ENCODE data around the gene SORCS2. TPM values are rescaled to one million over a fixed set of nuclear protein-coding genes. Genes with fewer than 3 reads are reported as not detected.

Gene SORCS2
- total RNA-seq, 1 donor from 2014 or later, result 4.9 TPM

DNA sequence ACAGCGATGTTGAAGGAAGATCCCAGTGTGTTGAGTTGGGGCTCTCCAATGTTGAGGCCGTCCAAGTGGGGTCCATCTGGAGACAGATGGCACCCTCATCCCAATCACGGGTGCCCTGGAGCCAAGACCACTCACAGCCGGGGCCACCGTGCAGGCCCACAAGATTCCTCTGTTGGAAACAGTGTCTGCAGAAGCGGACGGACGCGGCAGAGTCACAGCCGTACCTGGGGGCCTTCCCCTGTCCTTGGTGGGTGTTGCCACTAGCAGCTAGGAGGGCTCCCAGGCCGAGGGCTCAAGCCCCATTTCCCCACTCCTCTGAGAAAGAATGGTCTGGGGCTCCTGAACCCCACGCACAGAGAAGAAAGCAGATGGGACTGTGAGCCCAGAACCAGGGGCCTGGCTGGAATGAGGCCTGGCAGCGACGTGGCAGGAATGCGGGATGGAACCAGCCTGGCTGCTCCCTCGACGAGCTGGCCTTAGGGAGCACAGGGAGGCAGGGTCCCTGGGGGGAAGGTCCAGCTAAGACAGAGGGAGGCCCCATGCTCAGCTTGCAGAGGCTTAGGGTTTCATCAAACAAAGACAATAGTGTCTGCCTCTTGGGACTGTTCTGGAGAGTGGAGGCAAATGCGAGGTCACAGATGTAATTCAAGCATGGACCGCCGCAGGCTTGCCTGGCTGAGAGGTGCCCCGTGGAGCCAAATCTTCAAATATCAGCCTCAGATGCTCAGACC, 518.4 kb downstream of the SORCS2 start:
- FAIRE-seq (no peak), DNase-seq (ENCODE audit: low spot score in 2 of 2) (no peak)

DNA sequence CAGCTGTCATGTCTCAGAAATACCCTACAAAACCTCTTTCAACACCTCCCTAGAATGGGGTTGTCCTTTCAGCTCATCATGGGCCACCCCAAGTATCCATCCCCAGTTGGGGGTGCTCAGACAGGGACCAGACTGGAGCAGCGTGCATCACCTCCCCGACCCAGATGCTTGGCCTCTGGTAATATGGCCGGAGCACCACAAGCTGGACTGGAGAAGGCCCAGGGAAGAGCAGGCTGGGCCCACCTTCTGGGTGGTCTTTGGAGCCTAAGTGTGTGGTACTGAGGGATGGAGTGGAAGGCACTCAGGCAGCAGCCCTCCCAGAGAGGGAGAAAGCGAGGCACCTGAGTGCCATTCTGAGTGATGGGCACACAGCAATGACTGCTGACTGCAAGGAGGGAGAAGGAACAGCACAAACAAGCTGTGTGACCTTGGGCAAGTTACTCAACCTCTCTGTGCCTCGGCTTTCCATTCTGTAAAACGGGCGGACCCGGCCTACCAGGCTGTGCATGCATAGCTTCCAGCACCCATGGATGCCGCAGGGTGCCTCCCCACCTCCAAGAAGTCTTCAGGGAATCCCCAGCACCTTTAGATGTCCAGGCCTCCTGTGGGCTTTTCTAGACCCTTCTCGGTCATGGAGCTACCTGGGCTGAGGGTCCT, 519.1 kb downstream of the SORCS2 start:
- FAIRE-seq, result no peak
- no peak for DNase-seq (ENCODE audit: low spot score in 2 of 2)

DNA sequence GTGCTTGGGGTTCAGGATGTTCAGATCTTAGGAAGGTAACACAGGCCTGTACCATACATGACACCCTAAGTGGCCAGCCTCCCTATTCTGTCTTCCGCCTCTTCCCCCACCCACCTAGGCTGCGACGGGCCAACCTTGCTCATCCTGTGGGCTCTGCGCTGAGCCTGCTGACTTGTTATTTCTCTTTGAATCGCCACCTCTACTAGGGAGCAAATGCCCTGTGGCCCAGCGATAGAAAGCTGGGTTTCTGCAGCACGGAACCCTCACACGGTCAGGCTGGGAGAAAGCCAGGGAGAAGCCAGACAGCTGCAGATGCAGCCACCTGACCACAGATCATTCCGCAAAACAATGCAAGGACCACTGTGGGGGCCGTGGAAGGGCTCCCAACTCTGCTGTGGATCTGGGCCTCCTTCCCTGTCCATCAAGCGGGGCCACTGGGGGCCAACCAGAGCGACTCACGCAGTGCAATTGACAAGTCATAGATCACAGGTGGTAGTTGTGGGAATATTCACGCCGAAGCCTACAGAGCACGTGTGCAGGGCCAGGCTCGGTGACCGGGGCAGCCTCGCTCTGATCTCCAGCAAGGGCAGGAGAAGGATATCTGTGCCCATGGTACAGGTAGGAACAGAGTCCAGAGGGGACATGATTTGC, 519.8 kb downstream of the SORCS2 start:
- DNase-seq (ENCODE audit: low spot score in 2 of 2) (no peak), FAIRE-seq (no peak)

DNA sequence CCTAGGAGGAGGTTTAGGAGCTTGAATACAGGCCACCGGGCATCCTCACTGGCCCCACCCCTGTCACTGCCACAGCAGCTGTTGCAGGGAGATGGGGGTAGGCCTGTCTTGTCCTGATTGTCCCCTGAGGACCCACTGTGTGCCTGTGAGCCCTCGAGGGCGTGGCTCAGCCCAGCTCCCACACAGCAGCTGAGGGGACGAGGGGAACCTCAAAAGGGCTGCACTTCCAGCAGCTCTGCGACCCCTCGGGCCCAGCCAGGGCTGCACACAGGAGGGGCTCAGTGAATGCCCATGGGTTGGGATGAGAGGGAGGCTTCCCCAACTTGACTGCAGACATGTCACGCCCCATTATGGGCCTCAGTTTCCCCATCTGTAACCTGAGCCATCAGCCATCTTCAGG, 521.4 kb downstream of the SORCS2 start:
- DNase-seq (ENCODE audit: low spot score in 2 of 2) (no peak), FAIRE-seq (no peak)

DNA sequence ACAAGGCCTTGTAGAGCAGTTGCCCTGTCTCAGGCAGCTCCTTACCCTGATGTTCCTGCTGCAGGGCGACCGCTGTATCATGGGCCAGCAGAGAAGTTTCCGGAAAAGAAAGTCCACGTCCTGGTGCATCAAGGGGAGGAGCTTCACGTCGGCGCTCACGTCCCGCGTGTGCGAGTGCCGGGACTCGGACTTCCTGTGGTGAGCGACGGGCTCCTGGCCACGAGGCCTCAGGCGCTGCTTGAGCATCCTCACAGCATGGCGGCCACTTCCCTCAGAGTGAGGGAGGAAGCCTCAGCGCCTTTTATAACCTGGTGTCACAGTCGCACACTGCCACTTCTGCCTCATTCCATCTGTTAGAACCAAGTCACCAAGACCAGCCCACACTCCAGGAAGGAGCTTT, 521.8 kb downstream of the SORCS2 start:
- FAIRE-seq, result no peak
- no peak for DNase-seq (ENCODE audit: low spot score in 2 of 2)

DNA sequence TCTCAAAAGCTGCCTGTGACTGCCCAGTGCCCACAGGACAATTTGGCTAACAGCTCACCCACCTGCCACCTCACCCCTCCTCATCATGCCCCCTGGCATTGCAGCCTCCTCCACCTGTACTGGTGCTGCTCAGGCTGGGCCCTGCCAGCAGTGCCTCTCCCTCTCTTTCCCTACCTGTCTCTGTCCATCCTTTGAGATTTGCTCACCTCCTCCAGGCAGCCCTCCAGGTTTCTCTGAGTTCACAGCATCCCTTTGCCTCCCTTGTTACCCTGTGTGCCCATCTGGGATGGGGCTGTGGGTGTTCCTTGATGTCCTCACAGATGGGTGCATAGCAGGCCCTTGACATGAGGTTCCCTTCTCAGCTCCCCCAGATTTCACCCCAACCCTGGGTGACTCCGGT, 522.4 kb downstream of the SORCS2 start:
- no peak for DNase-seq (ENCODE audit: low spot score in 2 of 2)
- FAIRE-seq, result no peak

DNA sequence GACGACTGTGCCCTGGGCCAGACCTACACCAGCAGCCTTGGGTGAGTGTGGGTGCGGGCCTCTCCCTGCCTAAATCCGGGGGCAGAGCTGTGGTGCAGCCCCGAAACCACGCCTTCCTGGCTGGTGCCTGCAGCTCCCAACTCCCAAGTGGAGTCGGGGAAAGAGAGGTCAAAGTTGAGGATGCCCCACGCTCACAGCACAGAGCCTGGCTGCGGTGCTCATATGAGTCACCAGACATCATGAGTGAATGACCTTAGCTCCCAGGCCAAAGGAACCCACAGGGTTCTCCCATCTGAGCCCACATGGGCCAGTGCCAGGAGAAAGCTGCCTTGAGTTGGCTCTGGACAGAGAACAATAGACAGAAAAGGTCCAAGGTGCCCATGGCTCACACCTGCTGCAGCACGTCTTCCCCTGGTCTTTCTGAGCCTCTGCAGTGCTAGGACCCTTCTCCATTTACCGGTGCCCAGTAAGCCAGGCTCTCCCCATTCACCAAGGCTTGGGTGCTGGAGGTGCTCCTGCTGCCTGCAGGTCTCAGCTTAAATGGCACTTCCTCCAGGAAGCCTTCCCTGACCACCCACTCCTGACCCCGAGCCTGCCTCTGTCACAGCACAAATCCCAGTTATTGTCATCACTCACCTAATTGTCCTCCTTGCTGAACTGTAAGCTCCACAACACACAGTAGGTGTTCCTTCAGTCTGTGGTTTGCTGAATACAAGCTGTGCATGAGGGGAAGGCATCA, 523.1 kb downstream of the SORCS2 start:
- FAIRE-seq, result no peak
- DNase-seq (ENCODE audit: low spot score in 2 of 2), result no peak

DNA sequence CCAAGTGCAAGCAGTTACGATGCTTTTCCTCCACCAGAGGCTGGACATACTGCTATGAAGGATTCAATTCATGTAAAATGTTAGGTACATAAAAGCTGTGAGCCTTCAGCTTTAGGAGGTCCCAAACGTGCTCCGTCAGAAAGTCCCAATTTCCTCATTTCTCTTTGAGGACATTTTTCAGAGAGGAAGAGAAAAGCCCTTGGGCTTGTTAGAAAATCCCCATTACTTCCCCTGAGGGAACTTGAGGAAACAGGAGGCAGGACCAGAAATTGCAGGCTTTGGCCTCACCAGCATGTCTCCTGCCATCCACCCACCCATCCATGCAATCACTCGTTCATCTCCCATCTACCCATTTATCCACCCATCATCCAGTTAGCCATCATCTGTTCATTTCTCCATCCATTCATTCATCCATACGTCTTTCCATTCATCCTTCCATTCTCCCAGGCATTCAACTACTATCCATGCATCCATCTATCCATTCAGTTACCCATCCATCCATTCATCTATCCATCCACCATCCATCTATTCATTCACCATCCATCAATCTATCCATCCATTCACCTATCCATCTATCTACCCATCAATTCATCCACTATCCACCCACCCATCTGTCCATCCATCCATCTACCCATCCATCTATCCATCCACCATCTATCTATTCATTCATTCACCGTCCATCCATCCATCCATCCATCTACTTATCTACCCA, 523.8 kb downstream of the SORCS2 start:
- no peak for DNase-seq (ENCODE audit: low spot score in 2 of 2)
- FAIRE-seq, result no peak

DNA sequence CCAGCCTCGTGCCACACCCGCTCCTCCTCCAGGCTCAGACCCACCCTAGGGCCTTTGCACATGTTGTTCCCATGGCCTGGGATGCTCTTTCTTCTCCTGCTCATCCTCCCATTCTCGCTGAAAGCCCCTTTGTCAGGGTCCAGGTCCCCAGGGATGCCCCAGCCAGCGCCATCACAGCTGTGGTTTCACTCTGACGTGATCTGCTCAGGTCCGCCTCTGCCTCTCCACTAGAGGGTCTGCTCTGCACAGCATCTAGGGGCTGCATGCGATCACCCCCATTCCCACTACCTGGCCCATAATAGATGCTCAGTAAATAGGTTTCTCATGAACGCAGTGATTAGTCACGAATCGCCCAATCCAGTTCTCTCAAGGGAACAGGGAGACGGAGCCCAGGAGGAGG, 524.8 kb downstream of the SORCS2 start:
- FAIRE-seq (no peak), DNase-seq (ENCODE audit: low spot score in 2 of 2) (no peak)

DNA sequence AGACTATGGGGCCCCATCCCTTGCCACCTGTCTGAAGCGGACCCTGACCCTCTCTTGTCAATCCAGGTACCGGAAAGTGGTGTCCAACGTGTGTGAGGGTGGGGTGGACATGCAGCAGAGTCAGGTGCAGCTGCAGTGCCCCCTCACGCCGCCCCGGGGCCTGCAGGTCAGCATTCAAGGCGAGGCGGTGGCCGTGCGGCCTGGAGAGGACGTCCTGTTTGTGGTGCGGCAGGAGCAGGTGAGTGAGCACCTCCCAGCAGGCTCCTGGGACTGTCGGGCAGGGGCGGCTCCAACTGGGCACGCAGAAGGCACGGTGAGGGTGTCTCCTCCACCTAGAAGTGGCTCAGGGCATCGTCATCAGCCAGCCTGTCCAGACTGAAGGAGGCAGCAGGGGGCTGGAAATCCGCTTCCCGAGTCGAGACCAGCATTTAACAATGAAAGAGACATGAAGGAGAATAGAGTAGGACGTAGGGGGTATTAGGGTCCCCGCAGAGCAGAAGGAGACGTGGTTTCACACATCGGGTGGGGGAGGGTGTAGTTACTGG, 525.7 kb downstream of the SORCS2 start:
- DNase-seq (ENCODE audit: low spot score in 2 of 2) (no peak), FAIRE-seq (no peak)

DNA sequence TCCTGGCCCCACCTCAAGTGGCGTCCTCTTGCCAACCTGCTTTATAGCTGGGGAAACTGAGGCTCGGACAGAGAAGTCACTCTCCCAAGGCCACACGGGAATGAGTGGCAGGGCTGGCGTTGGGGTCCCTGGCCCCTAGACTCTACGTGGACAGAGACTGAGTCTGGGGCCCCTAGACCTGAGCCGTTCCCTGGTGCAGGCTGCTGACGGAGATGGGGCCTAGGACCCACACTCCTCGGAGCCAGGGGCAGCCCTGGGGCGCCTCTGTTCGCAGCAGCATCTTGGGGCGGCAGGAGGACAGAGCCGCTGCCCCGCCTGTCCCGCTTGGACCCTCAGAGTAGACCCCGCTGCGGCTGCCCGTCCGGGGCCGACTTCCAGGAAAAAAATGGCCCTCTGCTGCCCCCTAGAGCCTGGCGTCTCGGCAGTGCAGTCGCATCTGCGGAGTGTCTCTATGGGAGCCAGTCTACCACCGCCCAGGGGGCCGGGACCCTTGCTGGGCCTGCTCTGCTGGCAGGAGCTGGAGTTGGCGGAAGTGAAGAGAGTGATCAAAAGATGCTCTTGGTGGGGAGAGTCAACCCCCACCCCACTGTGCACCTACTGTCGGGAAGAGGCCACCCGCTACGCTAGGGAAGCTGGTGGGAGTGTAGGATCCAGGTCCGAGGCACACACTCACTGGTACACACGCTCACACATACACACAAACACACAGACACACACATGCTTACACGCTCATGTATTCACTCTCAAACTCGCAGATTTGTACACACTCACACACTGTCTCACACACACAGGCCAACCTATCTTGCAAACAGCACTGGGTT, 527.2 kb downstream of the SORCS2 start:
- DNase-seq (ENCODE audit: low spot score in 2 of 2) (peak; percentile 75 to 88), FAIRE-seq (no peak)

DNA sequence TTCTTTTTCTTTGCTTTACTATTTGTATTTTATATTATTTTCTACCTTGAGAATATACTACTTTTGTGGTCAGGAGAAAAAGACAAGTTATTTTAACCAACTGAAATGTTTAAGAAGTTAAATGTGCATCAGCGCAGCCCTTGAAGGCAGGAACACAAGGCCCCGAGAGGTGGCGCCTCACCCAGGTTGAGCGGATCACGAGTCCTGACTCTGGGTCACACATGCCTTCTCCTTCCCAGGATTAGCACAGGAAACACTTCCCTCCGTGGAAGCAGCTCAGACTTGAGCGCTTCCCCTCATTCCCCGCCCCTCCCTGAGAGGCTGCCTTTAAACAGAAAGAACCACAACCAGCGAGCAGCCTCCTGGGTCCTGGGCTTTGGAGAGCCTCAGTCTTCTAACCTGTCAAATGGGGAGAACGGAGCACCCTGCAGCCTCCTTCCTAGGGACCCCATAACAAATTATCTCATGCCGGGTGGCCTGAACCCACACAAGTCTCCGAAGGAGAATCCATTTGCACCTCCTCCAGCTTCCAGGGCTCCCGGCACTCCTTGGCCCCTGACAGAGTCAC, 529.7 kb downstream of the SORCS2 start:
- no peak for DNase-seq (ENCODE audit: low spot score in 2 of 2)
- FAIRE-seq, result no peak

DNA sequence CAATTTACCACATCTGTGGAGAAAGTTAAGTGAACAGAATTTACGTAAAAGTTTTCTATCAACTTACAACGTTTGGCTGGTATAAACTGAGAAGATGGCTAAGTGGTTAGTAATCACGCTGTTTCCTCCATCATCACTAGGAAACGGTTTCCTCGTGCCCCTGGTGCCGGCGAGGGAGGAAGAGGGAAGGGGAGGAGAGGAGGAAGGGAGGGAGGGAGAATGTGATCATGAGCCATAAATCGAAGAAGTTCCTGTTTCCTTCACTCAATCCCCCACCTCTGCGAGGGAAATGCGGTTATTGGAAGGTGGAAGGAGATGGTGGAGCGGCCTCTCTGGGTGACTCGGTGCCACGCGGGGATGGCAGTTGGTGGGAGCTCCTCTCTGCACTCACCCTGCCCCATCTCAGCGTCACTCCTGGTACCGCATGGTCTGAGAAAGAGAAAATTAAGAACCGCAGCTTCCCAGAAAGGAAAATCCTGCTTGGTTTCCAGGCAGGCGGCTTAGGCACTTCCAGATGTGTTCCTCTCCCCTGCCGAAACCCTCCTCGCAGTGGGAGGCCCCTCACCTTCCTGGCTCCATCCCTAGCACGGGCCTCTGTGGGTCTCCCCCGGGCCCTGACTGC, 530.5 kb downstream of the SORCS2 start:
- no peak for FAIRE-seq

DNA sequence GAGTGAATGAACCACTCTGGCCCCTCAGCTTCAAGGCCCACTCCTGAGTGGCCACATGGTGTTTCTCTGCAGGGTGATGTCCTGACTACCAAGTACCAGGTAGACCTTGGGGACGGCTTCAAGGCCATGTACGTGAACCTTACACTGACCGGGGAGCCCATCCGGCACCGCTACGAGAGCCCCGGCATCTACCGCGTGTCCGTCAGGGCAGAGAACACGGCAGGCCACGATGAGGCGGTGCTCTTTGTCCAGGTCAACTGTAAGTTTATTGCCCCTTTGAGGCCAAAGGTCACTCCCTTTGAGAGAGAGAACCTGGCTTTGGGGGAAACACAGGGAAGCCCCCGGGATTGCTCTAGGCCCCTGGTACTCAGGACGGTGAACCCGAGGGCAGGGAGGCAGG, 531.3 kb downstream of the SORCS2 start:
- no peak for DNase-seq (ENCODE audit: low spot score in 2 of 2)
- no peak for FAIRE-seq

More for the DNA sequence above, 530.5 kb downstream of the SORCS2 start:
- no peak for DNase-seq (ENCODE audit: low spot score in 2 of 2)

DNA sequence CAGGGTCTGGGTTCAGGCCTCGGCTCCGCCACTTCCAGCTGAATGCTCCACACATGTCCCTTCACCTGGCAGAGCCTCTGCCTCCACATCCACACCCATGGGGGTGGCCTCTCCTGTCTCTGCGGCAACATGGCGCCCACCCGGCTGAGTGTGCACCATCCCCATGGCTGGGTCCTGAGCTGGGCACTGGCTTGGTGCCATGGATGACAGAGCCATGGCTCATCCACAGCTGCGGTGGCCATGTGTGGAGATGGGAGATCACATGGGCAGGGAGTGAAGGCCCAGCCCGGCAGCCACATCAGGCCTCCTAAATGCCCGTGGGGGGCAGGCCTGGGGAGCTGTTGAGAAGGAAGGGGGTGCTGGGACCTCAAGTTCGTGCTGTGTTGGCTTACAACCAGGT, 533.6 kb downstream of the SORCS2 start:
- FAIRE-seq (no peak), DNase-seq (ENCODE audit: low spot score in 2 of 2) (no peak)

DNA sequence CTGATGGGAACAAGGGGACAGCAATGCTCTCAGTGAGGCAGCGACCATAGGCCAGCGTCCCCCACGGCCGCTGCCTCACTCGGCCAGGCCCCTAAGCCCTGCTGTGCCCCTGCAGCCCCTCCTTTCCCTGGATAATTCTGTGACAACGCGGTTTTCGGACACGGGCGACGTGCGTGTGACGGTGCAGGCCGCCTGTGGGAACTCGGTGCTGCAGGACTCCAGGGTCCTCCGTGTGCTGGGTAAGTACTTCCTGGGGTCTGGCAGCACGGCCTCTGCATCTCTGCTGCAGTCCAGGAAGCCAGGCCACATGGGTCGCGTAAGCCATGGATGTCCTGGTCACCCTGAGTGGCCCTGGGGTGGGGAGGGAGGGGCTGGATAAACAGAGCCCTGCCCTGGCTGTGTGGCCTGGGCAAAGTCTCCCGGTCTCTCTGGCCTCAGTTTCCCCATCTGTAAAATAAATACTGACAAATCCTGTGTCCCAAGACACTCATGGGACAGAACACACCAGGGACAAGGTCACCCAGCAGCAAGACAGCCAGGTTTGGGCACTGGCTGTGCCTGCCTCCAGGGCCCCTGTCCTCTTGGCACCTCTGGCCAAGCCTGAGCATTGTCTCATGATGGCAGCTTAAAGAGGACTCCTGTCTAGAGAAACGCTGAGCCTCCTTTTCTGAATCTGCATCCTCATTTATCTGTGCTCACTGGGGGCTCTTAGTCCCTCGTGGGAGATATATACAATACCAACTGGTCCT, 534.5 kb downstream of the SORCS2 start:
- FAIRE-seq (no peak), DNase-seq (ENCODE audit: low spot score in 2 of 2) (no peak)

DNA sequence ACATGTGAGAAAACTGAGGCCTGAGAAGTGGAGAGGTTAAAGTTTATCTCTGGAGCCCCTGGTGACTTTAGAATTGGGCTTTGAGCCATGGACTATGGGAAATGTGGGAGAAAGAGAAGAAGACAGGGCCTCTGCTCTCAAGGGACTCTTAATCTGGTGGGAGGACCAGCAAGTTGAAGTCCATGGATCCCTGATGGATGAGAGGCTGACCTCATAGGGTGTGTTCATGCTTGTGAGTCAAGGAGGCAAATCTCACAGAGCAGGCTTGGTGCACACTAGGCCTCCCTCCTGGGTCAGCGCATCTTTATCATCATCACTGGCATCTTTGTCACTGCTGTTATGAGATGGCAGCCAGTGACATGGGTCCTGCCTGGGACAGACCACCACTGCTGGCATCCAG, 535.4 kb downstream of the SORCS2 start:
- no peak for DNase-seq (ENCODE audit: low spot score in 2 of 2)
- no peak for FAIRE-seq

DNA sequence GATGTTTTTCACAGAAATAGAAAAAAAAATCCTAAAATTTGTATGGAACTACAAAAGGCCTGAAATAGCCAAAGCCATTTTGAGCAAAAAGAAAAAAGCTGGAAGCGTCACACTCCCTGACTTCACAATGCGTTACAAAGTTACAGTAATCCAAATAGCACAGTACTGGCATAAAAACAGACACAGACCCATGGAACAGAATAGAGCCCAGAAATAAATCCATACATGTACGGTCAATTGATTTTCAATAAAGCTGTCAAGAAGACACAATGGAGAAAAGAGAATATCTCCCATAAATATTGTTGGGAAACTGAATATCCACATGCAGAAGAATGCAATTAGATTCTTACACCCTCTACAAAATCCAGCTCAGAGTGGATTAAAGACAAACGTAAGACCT, 539.1 kb downstream of the SORCS2 start:
- DNase-seq (ENCODE audit: low spot score in 2 of 2) (no peak), FAIRE-seq (no peak)
